ENCODE results near the gene SOX9. TPM values are rescaled to one million over a fixed set of nuclear protein-coding genes. Genes with fewer than 3 reads are reported as not detected.

SOX9 gene
- total RNA-seq, 2 experiments from 2014 or later, result not detected

GRCh38 chr17:72123530-72124437 lies 3.0 kb downstream of the SOX9 start:
- ChIA-PET POLR2A (no interaction called here), CTCF (no interaction called here)
- H3K9me3 Mint-ChIP-seq, result no peaks in the 10 kb centered on the region
- no peak overlapping the region for H3K27ac Mint-ChIP-seq
- peaks cover 48% of the 10 kb centered on the region for H3K27me3 Mint-ChIP-seq
- H3K4me1 Mint-ChIP-seq (ENCODE audit: low read depth), result peaks cover 6% of the 10 kb centered on the region
- intact Hi-C loops (cut with micrococcal nuclease), result no loop called here
- no peak for DNase-seq
- H3K36me3 Mint-ChIP-seq, result peaks cover 3% of the 10 kb centered on the region
- no peak overlapping the region for H3K4me3 Mint-ChIP-seq

GRCh38 chr17:72124438-72124775 lies 3.6 kb downstream of the SOX9 start:
- H3K27ac Mint-ChIP-seq, result no peak overlapping the region
- H3K27me3 Mint-ChIP-seq, result peaks cover 46% of the 10 kb centered on the region
- H3K36me3 Mint-ChIP-seq, result peaks cover 3% of the 10 kb centered on the region
- intact Hi-C loops (cut with micrococcal nuclease), result no loop called here
- CTCF ChIA-PET, result no interaction called here
- H3K4me3 Mint-ChIP-seq, result no peak overlapping the region
- H3K9me3 Mint-ChIP-seq, result no peaks in the 10 kb centered on the region
- H3K4me1 Mint-ChIP-seq (ENCODE audit: low read depth), result peaks cover 6% of the 10 kb centered on the region
- DNase-seq, result no peak
- POLR2A ChIA-PET, result no interaction called here

GRCh38 chr17:72125226-72125651 lies 4.4 kb downstream of the SOX9 start:
- Mint-ChIP-seq H3K4me1 (ENCODE audit: low read depth) (peaks cover 6% of the 10 kb centered on the region), H3K36me3 (peaks cover 3% of the 10 kb centered on the region), H3K27ac (no peak overlapping the region), H3K27me3 (peaks cover 39% of the 10 kb centered on the region), H3K4me3 (no peak overlapping the region), H3K9me3 (no peaks in the 10 kb centered on the region)
- ChIA-PET POLR2A (no interaction called here), CTCF (no interaction called here)
- intact Hi-C loops (cut with micrococcal nuclease), result no loop called here
- DNase-seq, result no peak

GRCh38 chr17:72125742-72126141 lies 4.9 kb downstream of the SOX9 start:
- DNase-seq, result no peak
- CTCF ChIA-PET, result no interaction called here
- Mint-ChIP-seq H3K4me1 (ENCODE audit: low read depth) (peaks cover 6% of the 10 kb centered on the region), H3K4me3 (no peak overlapping the region), H3K27me3 (peaks cover 35% of the 10 kb centered on the region), H3K36me3 (peaks cover 3% of the 10 kb centered on the region), H3K27ac (no peak overlapping the region), H3K9me3 (no peaks in the 10 kb centered on the region)
- intact Hi-C loops (cut with micrococcal nuclease), result no loop called here
- POLR2A ChIA-PET, result no interaction called here

- H3K9me3 Mint-ChIP-seq, result no peaks in the 10 kb centered on the region
- no peak overlapping the region for H3K4me3 Mint-ChIP-seq
- POLR2A ChIA-PET, result no interaction called here
- CTCF ChIA-PET, result no interaction called here
- H3K36me3 Mint-ChIP-seq, result peaks cover 3% of the 10 kb centered on the region
- peaks cover 5% of the 10 kb centered on the region for H3K4me1 Mint-ChIP-seq (ENCODE audit: low read depth)
- no peak overlapping the region for H3K27ac Mint-ChIP-seq
- intact Hi-C loops (cut with micrococcal nuclease), result no loop called here
- no peak for DNase-seq
- peaks cover 28% of the 10 kb centered on the region for H3K27me3 Mint-ChIP-seq
Measured at GRCh38 chr17:72126575-72127486, 6.0 kb downstream of the SOX9 start.

- Mint-ChIP-seq H3K9me3 (no peaks in the 10 kb centered on the region), H3K36me3 (peaks cover 3% of the 10 kb centered on the region), H3K4me1 (ENCODE audit: low read depth) (peaks cover 1% of the 10 kb centered on the region), H3K27ac (no peak overlapping the region), H3K27me3 (peaks cover 21% of the 10 kb centered on the region), H3K4me3 (no peak overlapping the region)
- intact Hi-C loops (cut with micrococcal nuclease), result no loop called here
- CTCF ChIA-PET, result no interaction called here
- no peak for DNase-seq
- POLR2A ChIA-PET, result no interaction called here
Measured at GRCh38 chr17:72128039-72128438, 7.2 kb downstream of the SOX9 start.

GRCh38 chr17:72134608-72135394 lies 14.0 kb downstream of the SOX9 start:
- Mint-ChIP-seq H3K9me3 (no peaks in the 10 kb centered on the region), H3K4me3 (no peak overlapping the region), H3K27ac (no peak overlapping the region), H3K4me1 (ENCODE audit: low read depth) (no peaks in the 10 kb centered on the region), H3K36me3 (no peaks in the 10 kb centered on the region), H3K27me3 (peaks cover 8% of the 10 kb centered on the region)
- ChIA-PET CTCF (no interaction called here), POLR2A (no interaction called here)
- intact Hi-C loops (cut with micrococcal nuclease), result no loop called here
- no peak for DNase-seq

GRCh38 chr17:72135546-72136325 lies 14.9 kb downstream of the SOX9 start:
- ChIA-PET POLR2A (no interaction called here), CTCF (no interaction called here)
- DNase-seq, result no peak
- Mint-ChIP-seq H3K4me3 (no peak overlapping the region), H3K27ac (no peak overlapping the region), H3K36me3 (no peaks in the 10 kb centered on the region), H3K4me1 (ENCODE audit: low read depth) (no peaks in the 10 kb centered on the region), H3K9me3 (no peaks in the 10 kb centered on the region), H3K27me3 (peaks cover 8% of the 10 kb centered on the region)
- intact Hi-C loops (cut with micrococcal nuclease), result no loop called here

- Mint-ChIP-seq H3K9me3 (no peaks in the 10 kb centered on the region), H3K4me3 (no peak overlapping the region), H3K27me3 (peaks cover 8% of the 10 kb centered on the region), H3K4me1 (ENCODE audit: low read depth) (no peaks in the 10 kb centered on the region), H3K27ac (no peak overlapping the region), H3K36me3 (no peaks in the 10 kb centered on the region)
- ChIA-PET POLR2A (interaction anchor here (0.6 kb wide), 1 partner anchor 364 kb away, joined by 3 read pairs; no protein-coding TSS in a partner anchor), CTCF (no interaction called here)
- no peak for DNase-seq
- intact Hi-C loops (cut with micrococcal nuclease), result no loop called here
Measured at GRCh38 chr17:72136692-72137091, 15.9 kb downstream of the SOX9 start.

- ChIA-PET POLR2A (interaction anchor here (0.6 kb wide), 1 partner anchor 364 kb away, joined by 3 read pairs; no protein-coding TSS in a partner anchor), CTCF (no interaction called here)
- H3K36me3 Mint-ChIP-seq, result no peaks in the 10 kb centered on the region
- H3K4me1 Mint-ChIP-seq (ENCODE audit: low read depth), result no peaks in the 10 kb centered on the region
- H3K9me3 Mint-ChIP-seq, result no peaks in the 10 kb centered on the region
- H3K27me3 Mint-ChIP-seq, result peaks cover 8% of the 10 kb centered on the region
- no peak overlapping the region for H3K27ac Mint-ChIP-seq
- no peak overlapping the region for H3K4me3 Mint-ChIP-seq
- DNase-seq, result no peak
- intact Hi-C loops (cut with micrococcal nuclease), result no loop called here
Measured at GRCh38 chr17:72137161-72137560, 16.3 kb downstream of the SOX9 start.

- no peak overlapping the region for H3K4me3 Mint-ChIP-seq
- intact Hi-C loops (cut with micrococcal nuclease), result no loop called here
- ChIA-PET POLR2A (no interaction called here), CTCF (no interaction called here)
- no peaks in the 10 kb centered on the region for H3K9me3 Mint-ChIP-seq
- H3K27me3 Mint-ChIP-seq, result peaks cover 4% of the 10 kb centered on the region
- DNase-seq, result no peak
- no peak overlapping the region for H3K27ac Mint-ChIP-seq
- H3K4me1 Mint-ChIP-seq (ENCODE audit: low read depth), result no peaks in the 10 kb centered on the region
- no peaks in the 10 kb centered on the region for H3K36me3 Mint-ChIP-seq
Measured at GRCh38 chr17:72139212-72139611, 18.4 kb downstream of the SOX9 start.
